ENCODE data around the gene SLC2A3. TPM values are rescaled to one million over a fixed set of nuclear protein-coding genes. Genes with fewer than 3 reads are reported as not detected.

The SLC2A3 gene
- total and polyA plus RNA-seq, 2 of the 13 experiments (the other 11 are each of a cell fraction or from before 2014, with no cell fraction given) = 39.3 to 580 TPM

DNA sequence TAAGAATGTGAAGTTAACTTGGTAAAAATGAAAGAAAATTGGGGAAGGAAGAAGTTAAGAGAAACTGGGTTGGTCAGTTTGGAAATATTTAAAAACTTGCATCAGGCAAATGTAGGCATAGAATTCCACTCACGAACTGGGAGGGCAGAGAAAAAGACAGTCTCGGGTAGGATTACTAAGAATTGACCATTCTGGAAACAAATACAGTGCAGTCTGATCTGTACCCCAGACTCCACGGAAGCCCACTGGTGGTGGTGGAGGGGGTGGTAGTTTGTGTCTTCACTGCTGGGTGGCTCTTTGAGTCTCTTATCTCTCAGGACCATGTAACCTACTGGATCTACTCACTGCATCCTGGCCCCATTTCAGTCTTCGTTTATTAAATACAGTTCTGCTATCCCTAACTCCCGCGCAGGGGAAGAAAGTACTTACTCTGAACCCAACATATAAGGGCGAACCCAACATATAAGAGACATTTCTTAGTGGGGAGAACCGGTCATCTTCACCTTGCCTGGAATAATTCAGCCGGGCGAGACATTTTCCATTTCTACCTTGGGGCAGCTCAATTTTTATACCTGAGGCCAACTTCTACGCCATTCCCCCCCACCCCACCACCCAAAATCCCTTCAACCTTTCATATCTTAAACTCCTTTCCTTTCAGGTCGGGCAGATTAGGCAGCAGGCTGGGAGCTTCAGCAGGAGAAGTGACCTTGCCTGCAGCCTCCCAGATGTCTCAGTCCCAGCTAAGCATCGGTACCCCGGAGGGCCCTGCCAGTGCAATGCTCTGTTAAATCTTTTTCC is 1.7 kb downstream of the SLC2A3 start:
- H3K27ac ChIP-seq (ENCODE audit: extremely low read length, insufficient read depth, low read length) = peak overlapping the region; percentile 75
- H3K4me2 ChIP-seq (ENCODE audit: low read depth, low read length) = peak overlapping the region; percentile 79
- POLR2A ChIA-PET = interaction anchor here (0.5 to 4.1 kb wide), 7 partner anchors 16 to 48 kb away, joined by 4 to 24 read pairs (median 7); no protein-coding TSS in a partner anchor
- no peaks in the 10 kb centered on the region; a peak in 1 of 5 replicates for H3K27me3 ChIP-seq (ENCODE audit: control insufficient read depth in 1 of 2, insufficient read depth in 2 of 2, low read length in 2 of 2)
- in situ Hi-C loops (cut with HindIII; ENCODE audit: extremely low pct_ligation_motif_present, low pct_unique_long_range_greater_than_20kb) (loop anchor here (10.0 kb wide), 2 partner anchors 61 to 79 kb away; no protein-coding TSS in a partner anchor), intact Hi-C loops (cut with micrococcal nuclease; ENCODE audit: unreplicated experiment) (no loop called here)
- 4% methylated on average over 14 of the region's 14 CpGs for WGBS (ENCODE audit: low lambda C conversion rate)
- DNase-seq (ENCODE audit: low spot score) (no peak), ATAC-seq (no peak), FAIRE-seq (peak; percentile 46)
- peaks cover 43% of the 10 kb centered on the region for H3K79me2 ChIP-seq (ENCODE audit: insufficient read depth, low read length)
- TF ChIP-seq ISL2 (CRISPR knock-in tag; IDR thresholded peaks at IDR 0.05) (no peak), RBFOX2 (IDR thresholded peaks at IDR 0.05; ENCODE audit: low read depth, low read length) (peak; percentile 55; the same call in 1 of the 2 replicates)
- H4K20me1 ChIP-seq (ENCODE audit: insufficient read depth, low read length) = peaks cover 21% of the 10 kb centered on the region; the same call in 1 of the 2 replicates
- H3K9ac ChIP-seq (ENCODE audit: insufficient read depth, low read depth, low read length) = peak overlapping the region; percentile 95
- BruUV-seq (replicated peaks) = no TSS peak
- CTCF ChIA-PET (ENCODE audit: low intra/inter-chr PET ratio, low total read pairs) = interaction anchor here (1.4 to 2.6 kb wide), 2 partner anchors 74 to 102 kb away, joined by 10 to 20 read pairs; no protein-coding TSS in a partner anchor
- H3K36me3 ChIP-seq (replicated peaks in 1 of 2; ENCODE audit: control insufficient read depth in 1 of 2, insufficient read depth in 2 of 2, low read length in 2 of 2) = peaks cover 7 to 39% of the 10 kb centered on the region in 2 experiments; a peak in 4 of 5 replicates
- peak overlapping the region; percentile 84 to 99 (median 84) for H3K4me3 ChIP-seq (replicated peaks in 1 of 3; ENCODE audit: insufficient read depth in 1 of 3, low read depth in 2 of 3, low read length in 3 of 3)
- H3K9me3 ChIP-seq (ENCODE audit: low read length) = no peaks in the 10 kb centered on the region
- H3K4me1 ChIP-seq (ENCODE audit: insufficient read depth, low read length) = peaks cover 55% of the 10 kb centered on the region
- no peak overlapping the region for H2AFZ ChIP-seq (ENCODE audit: low read length)

DNA sequence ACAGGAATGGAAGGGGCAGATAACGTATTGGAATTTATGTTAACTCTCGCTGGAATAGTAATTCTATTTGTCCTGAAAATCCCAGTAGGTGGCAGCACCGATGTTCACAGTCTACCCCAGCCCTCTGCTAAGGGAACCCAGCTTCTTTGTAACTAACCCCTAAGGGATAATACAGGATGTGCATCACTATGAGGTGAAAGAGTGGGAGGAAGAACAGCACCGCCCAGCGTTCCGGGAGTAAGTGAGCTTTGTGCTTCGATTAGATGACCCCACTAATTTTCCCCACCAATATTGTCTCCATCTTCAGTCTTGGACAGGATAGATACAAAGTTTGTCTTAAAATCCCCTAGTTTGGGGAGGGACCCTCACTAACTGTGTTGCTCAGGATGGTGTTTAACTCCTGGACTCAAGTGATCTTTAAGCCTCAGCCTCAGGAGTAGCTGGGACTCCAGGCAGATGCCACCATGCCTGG is 2.7 kb downstream of the SLC2A3 start:
- Histone ChIP-seq H4K20me1 (ENCODE audit: insufficient read depth, low read length) (peaks cover 27% of the 10 kb centered on the region), H3K4me3 (replicated peaks in 1 of 3; ENCODE audit: insufficient read depth in 1 of 3, low read depth in 2 of 3, low read length in 3 of 3) (peak overlapping the region; percentile 84 to 99 (median 84)), H3K9ac (ENCODE audit: insufficient read depth, low read depth, low read length) (peak overlapping the region; percentile 95), H3K4me2 (ENCODE audit: low read depth, low read length) (peak overlapping the region; percentile 79), H3K9me3 (ENCODE audit: low read length) (no peaks in the 10 kb centered on the region), H2AFZ (ENCODE audit: low read length) (no peak overlapping the region), H3K27ac (ENCODE audit: extremely low read length, insufficient read depth, low read length) (peak overlapping the region; percentile 75), H3K27me3 (ENCODE audit: control insufficient read depth in 1 of 2, insufficient read depth in 2 of 2, low read length in 2 of 2) (no peaks in the 10 kb centered on the region; a peak in 1 of 5 replicates), H3K79me2 (ENCODE audit: insufficient read depth, low read length) (peaks cover 46% of the 10 kb centered on the region), H3K4me1 (ENCODE audit: insufficient read depth, low read length) (peaks cover 65% of the 10 kb centered on the region), H3K36me3 (replicated peaks in 1 of 2; ENCODE audit: control insufficient read depth in 1 of 2, insufficient read depth in 2 of 2, low read length in 2 of 2) (peaks cover 7 to 47% of the 10 kb centered on the region in 2 experiments; a peak in 4 of 5 replicates)
- FAIRE-seq = peak; percentile 96
- BruUV-seq (replicated peaks) = no TSS peak
- peak; percentile 96 for ATAC-seq
- intact Hi-C loops (cut with micrococcal nuclease; ENCODE audit: unreplicated experiment) = loop anchor here (1.0 to 2.0 kb wide), 3 partner anchors 26 to 73 kb away; no protein-coding TSS in a partner anchor
- peak; percentile 93 for DNase-seq (ENCODE audit: low spot score)
- ChIA-PET CTCF (ENCODE audit: low intra/inter-chr PET ratio, low total read pairs) (interaction anchor here (1.1 to 2.6 kb wide), 6 partner anchors 26 to 101 kb away, joined by 3 to 20 read pairs (median 7); no protein-coding TSS in a partner anchor), POLR2A (interaction anchor here (0.6 to 4.1 kb wide), 12 partner anchors 15 to 101 kb away, joined by 3 to 24 read pairs (median 5); no protein-coding TSS in a partner anchor)
- in situ Hi-C loops (cut with HindIII; ENCODE audit: extremely low pct_ligation_motif_present, low pct_unique_long_range_greater_than_20kb) = loop anchor here (10.0 kb wide), 2 partner anchors 62 to 78 kb away; no protein-coding TSS in a partner anchor
- 11% methylated on average over 7 of the region's 7 CpGs for WGBS (ENCODE audit: low lambda C conversion rate)
- TF ChIP-seq TARDBP (CRISPR knock-in tag; IDR thresholded peaks at IDR 0.05) (peak; percentile 45; the same call in 1 of the 2 replicates), HDAC1 (CRISPR knock-in tag; IDR thresholded peaks at IDR 0.05) (no peak), PPARG (CRISPR knock-in tag; conservative IDR thresholded peaks at IDR 0.05) (0 out of 2 replicates have a peak, but pooled peaks have one; percentile 12), PHF20 (CRISPR knock-in tag; IDR thresholded peaks at IDR 0.05) (no peak), TEAD3 (CRISPR knock-in tag; optimal IDR thresholded peaks at IDR 0.05; ENCODE audit: borderline replicate concordance) (peak; percentile 30), ELF1 (CRISPR knock-in tag; IDR thresholded peaks at IDR 0.05) (0 out of 2 replicates have a peak, but pooled peaks have one; percentile 21), POLR2AphosphoS5 (IDR thresholded peaks at IDR 0.05; ENCODE audit: low read depth, low read length) (no peak), ZNF891 (CRISPR knock-in tag; IDR thresholded peaks at IDR 0.05) (no peak), ARNT2 (CRISPR knock-in tag; IDR thresholded peaks at IDR 0.05; ENCODE audit: low read depth) (0 out of 2 replicates have a peak, but pooled peaks have one; percentile 34)
- TF ChIP-seq, protein P1, sequence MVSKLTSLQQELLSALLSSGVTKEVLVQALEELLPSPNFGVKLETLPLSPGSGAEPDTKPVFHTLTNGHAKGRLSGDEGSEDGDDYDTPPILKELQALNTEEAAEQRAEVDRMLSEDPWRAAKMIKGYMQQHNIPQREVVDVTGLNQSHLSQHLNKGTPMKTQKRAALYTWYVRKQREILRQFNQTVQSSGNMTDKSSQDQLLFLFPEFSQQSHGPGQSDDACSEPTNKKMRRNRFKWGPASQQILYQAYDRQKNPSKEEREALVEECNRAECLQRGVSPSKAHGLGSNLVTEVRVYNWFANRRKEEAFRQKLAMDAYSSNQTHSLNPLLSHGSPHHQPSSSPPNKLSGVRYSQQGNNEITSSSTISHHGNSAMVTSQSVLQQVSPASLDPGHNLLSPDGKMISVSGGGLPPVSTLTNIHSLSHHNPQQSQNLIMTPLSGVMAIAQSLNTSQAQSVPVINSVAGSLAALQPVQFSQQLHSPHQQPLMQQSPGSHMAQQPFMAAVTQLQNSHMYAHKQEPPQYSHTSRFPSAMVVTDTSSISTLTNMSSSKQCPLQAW (CRISPR knock-in tag; IDR thresholded peaks at IDR 0.05) = no peak
- TF ChIP-seq, protein P2, sequence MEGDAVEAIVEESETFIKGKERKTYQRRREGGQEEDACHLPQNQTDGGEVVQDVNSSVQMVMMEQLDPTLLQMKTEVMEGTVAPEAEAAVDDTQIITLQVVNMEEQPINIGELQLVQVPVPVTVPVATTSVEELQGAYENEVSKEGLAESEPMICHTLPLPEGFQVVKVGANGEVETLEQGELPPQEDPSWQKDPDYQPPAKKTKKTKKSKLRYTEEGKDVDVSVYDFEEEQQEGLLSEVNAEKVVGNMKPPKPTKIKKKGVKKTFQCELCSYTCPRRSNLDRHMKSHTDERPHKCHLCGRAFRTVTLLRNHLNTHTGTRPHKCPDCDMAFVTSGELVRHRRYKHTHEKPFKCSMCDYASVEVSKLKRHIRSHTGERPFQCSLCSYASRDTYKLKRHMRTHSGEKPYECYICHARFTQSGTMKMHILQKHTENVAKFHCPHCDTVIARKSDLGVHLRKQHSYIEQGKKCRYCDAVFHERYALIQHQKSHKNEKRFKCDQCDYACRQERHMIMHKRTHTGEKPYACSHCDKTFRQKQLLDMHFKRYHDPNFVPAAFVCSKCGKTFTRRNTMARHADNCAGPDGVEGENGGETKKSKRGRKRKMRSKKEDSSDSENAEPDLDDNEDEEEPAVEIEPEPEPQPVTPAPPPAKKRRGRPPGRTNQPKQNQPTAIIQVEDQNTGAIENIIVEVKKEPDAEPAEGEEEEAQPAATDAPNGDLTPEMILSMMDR (CRISPR knock-in tag; IDR thresholded peaks at IDR 0.05) = peak; percentile 82
